GM18505 (cell line): Measurements from ENCODE around the gene MED12L.

Experiments
- ATAC-seq: cut with Tn5 transposase; IDR thresholded peaks from one replicate; pipeline ENCODE4 v1.9.1; 2021; ENCODE audit not compliant: unreplicated experiment
- POLR2A ChIP-seq: IDR thresholded peaks from 4 replicates; pipeline ENCODE4 v1.6.1; 2011; ENCODE audit warnings: borderline replicate concordance; ENCODE audit not compliant: insufficient read depth, insufficient read length; ENCODE audit errors: extremely low read depth

MED12L gene

GRCh38 chr3:151144016-151144415, 58.6 kb downstream of the MED12L start:
- no peak for ATAC-seq
- no peak for TF ChIP-seq POLR2A

GRCh38 chr3:151144760-151145159, 59.3 kb downstream of the MED12L start:
- no peak for TF ChIP-seq POLR2A
- ATAC-seq: no peak

GRCh38 chr3:151145713-151146070, 60.2 kb downstream of the MED12L start:
- no peak for ATAC-seq
- TF ChIP-seq POLR2A: no peak

- peak; percentile 86 for ATAC-seq
- no peak for TF ChIP-seq POLR2A
These were observed 60.7 kb downstream of the MED12L start for GRCh38 chr3:151146071-151146730.

- no peak for ATAC-seq
- no peak for TF ChIP-seq POLR2A
These were observed 61.2 kb downstream of the MED12L start for GRCh38 chr3:151146731-151147091.

- no peak for TF ChIP-seq POLR2A
- no peak for ATAC-seq
These were observed 61.8 kb downstream of the MED12L start for GRCh38 chr3:151147299-151147698.

- ATAC-seq: no peak
- TF ChIP-seq POLR2A: no peak
These were observed 67.1 kb downstream of the MED12L start for GRCh38 chr3:151152455-151153079.

GRCh38 chr3:151154566-151154965, 69.1 kb downstream of the MED12L start:
- TF ChIP-seq POLR2A: no peak
- ATAC-seq: no peak

- no peak for ATAC-seq
- no peak for TF ChIP-seq POLR2A
These were observed 70.1 kb downstream of the MED12L start for GRCh38 chr3:151155409-151156128.

- no peak for TF ChIP-seq POLR2A
- no peak for ATAC-seq
These were observed 71.3 kb downstream of the MED12L start for GRCh38 chr3:151156618-151157216.

GRCh38 chr3:151159806-151160205, 74.3 kb downstream of the MED12L start:
- no peak for ATAC-seq
- TF ChIP-seq POLR2A: no peak

- TF ChIP-seq POLR2A: no peak
These were observed 79.8 kb downstream of the MED12L start for GRCh38 chr3:151165226-151165625.

GRCh38 chr3:151166161-151166560, 80.7 kb downstream of the MED12L start:
- no peak for ATAC-seq
- no peak for TF ChIP-seq POLR2A

More at GRCh38 chr3:151165226-151165625, 79.8 kb downstream of the MED12L start:
- no peak for ATAC-seq

GRCh38 chr3:151168269-151169094, 83.0 kb downstream of the MED12L start:
- peak; percentile 45 for ATAC-seq
- TF ChIP-seq POLR2A: no peak
